CD14-positive monocyte (primary cell): ENCODE data around the gene ADGB. TPM values are rescaled to one million over a fixed set of nuclear protein-coding genes. Genes with fewer than 3 reads are reported as not detected.

Source experiments
- DNase-seq, 3 donors: peaks; one replicate each; pipeline ENCODE4 v3.0.0-alpha.2; 2011 to 2022
- H2AFZ ChIP-seq: 2 replicates; pipeline ENCODE4 v1.6.0; 2012; ENCODE audit warnings: mild to moderate bottlenecking, low read depth, low read length, inconsistent platforms; ENCODE audit not compliant: insufficient read depth, poor library complexity, severe bottlenecking
- H3K27ac ChIP-seq, 2 donors: 1 replicate in 1 of 2; 2 replicates in 1 of 2; pipeline ENCODE4 v1.5.1; 2012 to 2013; ENCODE audit warnings: low read length in 2 of 2, control low read depth in 1 of 2, inconsistent platforms in 1 of 2, low read depth in 1 of 2, mild to moderate bottlenecking in 1 of 2
- H3K27me3 ChIP-seq, 2 donors: one replicate each; pipeline versions ENCODE4 v1.6.0 to v1.6.1; 2011 to 2013; ENCODE audit warnings: low read length in 2 of 2; ENCODE audit not compliant: control insufficient read depth in 2 of 2, insufficient read depth in 2 of 2
- H3K36me3 ChIP-seq, 2 donors: replicated peaks in 1 of 2; 1 replicate in 1 of 2; 2 replicates in 1 of 2; pipeline versions ENCODE4 v1.5.1 to v1.6.1; 2012 to 2013; ENCODE audit warnings: low read length in 2 of 2, control low read depth in 1 of 2, inconsistent platforms in 1 of 2, mild to moderate bottlenecking in 1 of 2; ENCODE audit not compliant: insufficient read depth in 2 of 2, control insufficient read depth in 1 of 2
- H3K4me1 ChIP-seq, 2 donors: 1 replicate in 1 of 2; 2 replicates in 1 of 2; pipeline versions ENCODE4 v1.5.1 to v1.6.1; 2012 to 2013; ENCODE audit warnings: low read length in 2 of 2, control low read depth in 1 of 2, inconsistent platforms in 1 of 2, mild to moderate bottlenecking in 1 of 2, moderate library complexity in 1 of 2; ENCODE audit not compliant: insufficient read depth in 2 of 2, control insufficient read depth in 1 of 2
- H3K4me2 ChIP-seq: replicated peaks from 2 replicates; pipeline ENCODE3; 2012; ENCODE audit warnings: low read length, moderate library complexity, mild to moderate bottlenecking; ENCODE audit not compliant: poor library complexity, severe bottlenecking; ENCODE audit errors: extremely low read depth
- H3K4me3 ChIP-seq, 3 experiments: fragments of 200-600 bp in 1 of 3; sonication (generic) in 1 of 3; replicated peaks in 1 of 3; 1 replicate in 2 of 3; 2 replicates in 1 of 3; pipeline ENCODE4 v1.5.1; 2011 to 2013; ENCODE audit warnings: low read length in 3 of 3, mild to moderate bottlenecking in 3 of 3, control low read depth in 2 of 3, low read depth in 2 of 3, inconsistent platforms in 1 of 3, moderate library complexity in 1 of 3
- H3K79me2 ChIP-seq: 2 replicates; pipeline ENCODE4 v1.6.0; 2012; ENCODE audit warnings: mild to moderate bottlenecking, control low read depth, inconsistent platforms, low read length, moderate library complexity; ENCODE audit not compliant: insufficient read depth
- H3K9ac ChIP-seq: 2 replicates; pipeline ENCODE4 v1.6.0; 2017; ENCODE audit warnings: low read length, mild to moderate bottlenecking; ENCODE audit not compliant: insufficient read depth, poor library complexity, severe bottlenecking
- H3K9me3 ChIP-seq, 2 donors: replicated peaks in 1 of 2; 1 replicate in 1 of 2; 2 replicates in 1 of 2; pipeline versions ENCODE4 v1.5.1 to v1.6.1; 2012 to 2013; ENCODE audit warnings: low read length in 2 of 2, control low read depth in 1 of 2; ENCODE audit not compliant: control insufficient read depth in 1 of 2, insufficient read depth in 1 of 2
- H4K20me1 ChIP-seq: 2 replicates; pipeline ENCODE4 v1.6.0; 2012; ENCODE audit warnings: mild to moderate bottlenecking, low read length, control low read depth, moderate library complexity; ENCODE audit not compliant: insufficient read depth
- H3K27ac Mint-ChIP-seq, 7 donors: one replicate each; pipeline ENCODE4 v1.8.0; 2020; ENCODE audit warnings: mild to moderate bottlenecking in 7 of 7, mixed read lengths in 7 of 7, moderate library complexity in 6 of 7, inconsistent platforms in 2 of 7
- H3K27me3 Mint-ChIP-seq, 3 donors: one replicate each; pipeline ENCODE4 v1.8.0; 2021 to 2022; ENCODE audit warnings: low read depth in 3 of 3, mild to moderate bottlenecking in 3 of 3, mixed read lengths in 3 of 3, moderate library complexity in 3 of 3, inconsistent platforms in 1 of 3
- H3K36me3 Mint-ChIP-seq, 2 donors: one replicate each; pipeline ENCODE4 v1.8.0; 2020; ENCODE audit warnings: mixed read lengths in 2 of 2, inconsistent platforms in 1 of 2, mild to moderate bottlenecking in 1 of 2
- H3K4me1 Mint-ChIP-seq: one replicate; pipeline ENCODE4 v1.8.0; 2020; ENCODE audit warnings: mild to moderate bottlenecking, mixed read lengths
- H3K4me3 Mint-ChIP-seq, 2 donors: one replicate each; pipeline ENCODE4 v1.8.0; 2020; ENCODE audit warnings: mild to moderate bottlenecking in 2 of 2, mixed read lengths in 2 of 2, moderate library complexity in 1 of 2
- H3K9me3 Mint-ChIP-seq, 7 donors: one replicate each; pipeline ENCODE4 v1.8.0; 2020 to 2022; ENCODE audit warnings: mixed read lengths in 7 of 7, mild to moderate bottlenecking in 6 of 7, moderate library complexity in 6 of 7, inconsistent platforms in 2 of 7
- CTCF ChIP-seq: fragments of 200-600 bp; IDR thresholded peaks from one replicate; pipeline ENCODE4 v1.8.0; 2022; ENCODE audit warnings: antibody characterized with exemption, mild to moderate bottlenecking
- whole genome bisulfite sequencing: methylation state at CpG from one replicate; pipeline ENCODE4 v1.1.5; 2013; ENCODE audit warnings: missing lambda C conversion rate; ENCODE audit not compliant: insufficient coverage; 5-methylcytosine and 5-hydroxymethylcytosine counted together
- intact Hi-C, 2 donors: fragments of 100-400 bp; cut with micrococcal nuclease; formaldehyde crosslinking; loops; one replicate each; pipeline versions ENCODE4 v1.15.0 to v1.15.1; 2023
- polyA plus RNA-seq, 3 donors: library from polyadenylated mRNA; depleted of rRNA in 1 of 3; unstranded in 2 of 3; stranded (reverse) in 1 of 3; fragments of 300-500 nt in 2 of 3; fragments of >200 nt in 1 of 3; fragmentation: Illumina TruSeq in 2 of 3; gene quantifications; 1 replicate in 2 of 3; 2 replicates in 1 of 3; pipeline ENCODE4 v1.2.3, GENCODE V29; 2012 to 2021

Gene ADGB
- polyA plus RNA-seq, 3 donors: 0.01 TPM; not detected in 2

GRCh38 chr6:146700078-146700686 lies 101.4 kb downstream of the ADGB start:
- peak; percentile 71 to 86 (median 76) for DNase-seq
- H3K36me3 ChIP-seq: no peaks in the 10 kb centered on the region
- no peaks in the 10 kb centered on the region for H3K27me3 ChIP-seq
- no peaks in the 10 kb centered on the region for H3K9me3 ChIP-seq
- intact Hi-C loops: loop anchor here (2.0 to 5.0 kb wide), 2 partner anchors 157 to 158 kb away; partner anchors contain the start of gene RAB32 (in 2 of the 2)
- H3K4me2 ChIP-seq: no peak overlapping the region
- Mint-ChIP-seq H3K27me3 (no peaks in the 10 kb centered on the region), H3K4me3 (no peak overlapping the region), H3K4me1 (peaks cover 5% of the 10 kb centered on the region), H3K9me3 (peaks cover 0 to 3% (median 0%) of the 10 kb centered on the region in 7 donors), H3K27ac (peak overlapping the region in 1 of 7 donors; percentile 6), H3K36me3 (no peaks in the 10 kb centered on the region)
- H3K79me2 ChIP-seq: no peaks in the 10 kb centered on the region
- H3K4me1 ChIP-seq: peaks cover 0 to 3% of the 10 kb centered on the region in 2 donors
- H4K20me1 ChIP-seq: no peaks in the 10 kb centered on the region
- peak; percentile 78 for TF ChIP-seq CTCF
- no peak overlapping the region for H3K27ac ChIP-seq
- WGBS: 61% methylated on average over 2 of the region's 6 CpGs
- H3K9ac ChIP-seq: no peak overlapping the region
- H2AFZ ChIP-seq: peak overlapping the region; percentile 26
- no peak overlapping the region for H3K4me3 ChIP-seq

DNA sequence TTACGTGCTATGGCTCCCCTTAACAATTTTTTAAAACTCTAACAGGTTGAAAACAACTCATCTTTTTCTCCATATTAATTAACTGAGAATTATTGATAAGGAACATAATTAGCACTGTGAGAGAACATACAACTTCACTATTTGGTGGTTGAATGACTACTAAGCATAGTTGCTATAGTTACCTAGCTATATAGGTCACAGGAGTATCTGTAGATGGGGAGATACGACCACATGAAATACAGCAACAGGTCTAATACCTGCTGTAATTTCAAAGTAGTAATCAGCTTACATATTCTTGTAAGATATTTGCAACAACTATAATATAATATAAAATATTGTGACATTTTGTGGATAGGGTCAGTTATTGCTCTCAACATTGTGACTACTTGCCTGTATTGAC lies 102.9 kb downstream of the ADGB start:
- H3K4me3 Mint-ChIP-seq: no peak overlapping the region
- no peaks in the 10 kb centered on the region for H3K27me3 Mint-ChIP-seq
- H3K36me3 Mint-ChIP-seq: no peaks in the 10 kb centered on the region
- no peak for DNase-seq
- Histone ChIP-seq H3K9me3 (peaks cover 0 to 3% of the 10 kb centered on the region in 2 donors), H3K36me3 (no peaks in the 10 kb centered on the region), H3K9ac (no peak overlapping the region), H3K79me2 (no peaks in the 10 kb centered on the region), H4K20me1 (no peaks in the 10 kb centered on the region), H3K4me2 (no peak overlapping the region), H3K27ac (no peak overlapping the region), H3K27me3 (no peaks in the 10 kb centered on the region), H3K4me1 (peaks cover 0 to 3% of the 10 kb centered on the region in 2 donors), H3K4me3 (no peak overlapping the region), H2AFZ (no peak overlapping the region)
- peaks cover 0 to 6% (median 3%) of the 10 kb centered on the region in 7 donors for H3K9me3 Mint-ChIP-seq
- intact Hi-C loops: loop anchor here (2.0 to 5.0 kb wide), 2 partner anchors 159 kb away; partner anchors contain the start of gene RAB32 (in 2 of the 2)
- H3K4me1 Mint-ChIP-seq: peaks cover 5% of the 10 kb centered on the region
- H3K27ac Mint-ChIP-seq: no peak overlapping the region
- WGBS: no CpG with 5 or more reads among the region's 2 CpGs
- TF ChIP-seq CTCF: no peak
